H1 (cell line): Measurements from ENCODE around the gene VAPA. TPM values are rescaled to one million over a fixed set of nuclear protein-coding genes. Genes with fewer than 3 reads are reported as not detected.

Source experiments
- CTCF ChIA-PET: fragments of 300-600 bp; sonication (Branson Sonifier 250); formaldehyde crosslinking; loops from one replicate; lab custom pipeline; 2021; ENCODE audit not compliant: partially characterized antibody; lab: Charles Lee
- POLR2A ChIA-PET: fragments of 300-600 bp; sonication (Branson Sonifier 250); formaldehyde crosslinking; loops from one replicate; lab custom pipeline; 2021; ENCODE audit warnings: inconsistent platforms; ENCODE audit not compliant: partially characterized antibody; lab: Charles Lee
- DNase-seq, 2 experiments: peaks; one replicate each; pipeline versions ENCODE4 v3.0.0 to v3.0.0-alpha.2; 2010 to 2022; ENCODE audit warnings: low spot score in 2 of 2, low read depth in 1 of 2, mixed read lengths in 1 of 2
- FAIRE-seq: peaks from 2 replicates; lab custom pipeline; 2011; peaks lifted over from hg19 to GRCh38; lab: Jason Lieb, UNC
- H2AFZ ChIP-seq: 2 replicates; pipeline ENCODE4 v1.8.1; 2012; ENCODE audit warnings: low read length, inconsistent platforms
- H2AK5ac ChIP-seq: 2 replicates; pipeline ENCODE4 v1.6.1; 2013; ENCODE audit warnings: low read depth, low read length
- H2BK120ac ChIP-seq: replicated peaks from 2 replicates; pipeline ENCODE3; 2013; ENCODE audit warnings: low read depth, low read length, inconsistent platforms
- H2BK12ac ChIP-seq: 2 replicates; pipeline ENCODE4 v1.6.1; 2013; ENCODE audit warnings: low read depth, low read length
- H2BK15ac ChIP-seq: 2 replicates; pipeline ENCODE4 v1.6.1; 2013; ENCODE audit warnings: low read length
- H2BK20ac ChIP-seq: 2 replicates; pipeline ENCODE4 v1.6.1; 2013; ENCODE audit warnings: low read length
- H2BK5ac ChIP-seq: 2 replicates; pipeline ENCODE4 v1.6.1; 2013; ENCODE audit warnings: low read depth, low read length
- H3K14ac ChIP-seq: 2 replicates; pipeline ENCODE4 v1.6.1; 2013; ENCODE audit warnings: inconsistent platforms; ENCODE audit not compliant: insufficient read length
- H3K18ac ChIP-seq: 2 replicates; pipeline ENCODE4 v1.6.1; 2013; ENCODE audit warnings: low read length; ENCODE audit errors: extremely low read depth
- H3K23ac ChIP-seq: 2 replicates; pipeline ENCODE4 v1.6.1; 2013; ENCODE audit warnings: inconsistent platforms; ENCODE audit not compliant: insufficient read length
- H3K23me2 ChIP-seq: 2 replicates; pipeline ENCODE4 v1.6.1; 2013; ENCODE audit warnings: low read depth, low read length
- H3K27ac ChIP-seq: 2 replicates; pipeline ENCODE4 v1.6.1; 2011; ENCODE audit warnings: low read depth, low read length, inconsistent platforms
- H3K27me3 ChIP-seq, 4 experiments: replicated peaks in 1 of 4; 1 replicate in 1 of 4; 2 replicates in 3 of 4; pipeline versions ENCODE4 v1.6.1 to v1.8.1; 2011 to 2013; ENCODE audit warnings: low read length in 3 of 4, mild to moderate bottlenecking in 3 of 4, inconsistent platforms in 2 of 4, mixed read lengths in 2 of 4, moderate library complexity in 1 of 4; ENCODE audit not compliant: control insufficient read depth in 3 of 4, insufficient read depth in 3 of 4; ENCODE audit errors: extremely low read depth in 1 of 4
- H3K36me3 ChIP-seq, 4 experiments: 2 replicates each; pipeline versions ENCODE4 v1.6.1 to v1.8.1; 2011 to 2013; ENCODE audit warnings: mild to moderate bottlenecking in 4 of 4, low read length in 3 of 4, moderate library complexity in 2 of 4, control low read depth in 1 of 4, inconsistent platforms in 1 of 4; ENCODE audit not compliant: insufficient read depth in 4 of 4, control insufficient read depth in 2 of 4
- H3K4ac ChIP-seq: replicated peaks from 2 replicates; pipeline ENCODE3; 2013; ENCODE audit warnings: low read length, low read depth, mixed read lengths, inconsistent platforms; ENCODE audit not compliant: insufficient read length
- H3K4me1 ChIP-seq, 4 experiments: replicated peaks in 1 of 4; 1 replicate in 1 of 4; 2 replicates in 3 of 4; pipeline versions ENCODE4 v1.6.1 to v1.8.1; 2011 to 2013; ENCODE audit warnings: low read length in 3 of 4, inconsistent platforms in 2 of 4, mixed read lengths in 1 of 4; ENCODE audit not compliant: insufficient read depth in 4 of 4, control insufficient read depth in 3 of 4
- H3K4me2 ChIP-seq, 2 experiments: 2 replicates each; pipeline versions ENCODE4 v1.6.1 to v1.8.1; 2011 to 2013; ENCODE audit warnings: low read depth in 2 of 2, low read length in 2 of 2, control low read depth in 1 of 2, inconsistent platforms in 1 of 2, mild to moderate bottlenecking in 1 of 2; ENCODE audit not compliant: insufficient read depth in 1 of 2
- H3K4me3 ChIP-seq, 4 experiments: fragments of 200-600, 300-600 bp in 1 of 4; sonication (generic), shearing (Covaris generic), sonication (Bioruptor Twin) in 1 of 4; 2 replicates each; pipeline versions ENCODE4 v1.5.1 to v1.8.1; 2011 to 2016; ENCODE audit warnings: low read length in 4 of 4, low read depth in 3 of 4, control low read depth in 2 of 4, inconsistent platforms in 2 of 4, mild to moderate bottlenecking in 2 of 4, mixed read lengths in 1 of 4, moderate library complexity in 1 of 4; ENCODE audit not compliant: insufficient read depth in 2 of 4; ENCODE audit errors: extremely low read depth in 1 of 4
- H3K56ac ChIP-seq: replicated peaks from 2 replicates; pipeline ENCODE3; 2013; ENCODE audit warnings: low read depth, mild to moderate bottlenecking, mixed read lengths, low read length, inconsistent platforms; ENCODE audit not compliant: insufficient read length
- H3K79me1 ChIP-seq: 2 replicates; pipeline ENCODE4 v1.6.1; 2013; ENCODE audit warnings: low read depth, low read length, control low read depth
- H3K79me2 ChIP-seq, 2 experiments: 2 replicates each; pipeline versions ENCODE4 v1.6.1 to v1.8.1; 2012 to 2013; ENCODE audit warnings: low read length in 2 of 2, mild to moderate bottlenecking in 2 of 2, inconsistent platforms in 1 of 2; ENCODE audit not compliant: insufficient read depth in 2 of 2, control insufficient read depth in 1 of 2
- H3K9ac ChIP-seq, 4 experiments: replicated peaks in 1 of 4; 1 replicate in 1 of 4; 2 replicates in 3 of 4; pipeline versions ENCODE4 v1.6.1 to v1.8.1; 2011 to 2013; ENCODE audit warnings: low read depth in 3 of 4, low read length in 3 of 4, control low read depth in 2 of 4, mild to moderate bottlenecking in 2 of 4, moderate library complexity in 2 of 4, inconsistent platforms in 1 of 4; ENCODE audit errors: extremely low read depth in 1 of 4
- H3K9me3 ChIP-seq, 2 experiments: 2 replicates each; pipeline versions ENCODE4 v1.6.1 to v1.8.1; 2012 to 2013; ENCODE audit warnings: mild to moderate bottlenecking in 2 of 2, moderate library complexity in 2 of 2, control low read depth in 1 of 2, inconsistent platforms in 1 of 2, low read depth in 1 of 2, low read length in 1 of 2, mixed read lengths in 1 of 2; ENCODE audit not compliant: insufficient read depth in 2 of 2
- H4K20me1 ChIP-seq, 2 experiments: replicated peaks in 1 of 2; 2 replicates each; pipeline versions ENCODE3 to v1.8.1; 2011 to 2013; ENCODE audit warnings: inconsistent platforms in 2 of 2, low read length in 2 of 2, mild to moderate bottlenecking in 1 of 2; ENCODE audit not compliant: insufficient read depth in 2 of 2, control insufficient read depth in 1 of 2
- H4K5ac ChIP-seq: 2 replicates; pipeline ENCODE4 v1.6.1; 2013; ENCODE audit warnings: low read length, low read depth, mixed read lengths, inconsistent platforms; ENCODE audit not compliant: insufficient read length
- H4K8ac ChIP-seq: 2 replicates; pipeline ENCODE4 v1.8.0; 2013; ENCODE audit warnings: mild to moderate bottlenecking, moderate library complexity, low read length, inconsistent platforms; ENCODE audit not compliant: insufficient read depth; ENCODE audit errors: extremely low read depth
- H4K91ac ChIP-seq: replicated peaks from 2 replicates; pipeline ENCODE3; 2013; ENCODE audit warnings: low read length, mixed read lengths, inconsistent platforms; ENCODE audit not compliant: insufficient read length
- EZH2 ChIP-seq: fragments of 200-600 bp; sonication (generic); IDR thresholded peaks from 2 replicates; pipeline ENCODE4 v1.7.1; 2012; ENCODE audit warnings: low read depth, mild to moderate bottlenecking, moderate library complexity, low read length, inconsistent platforms; ENCODE audit not compliant: severe bottlenecking
- HDAC6 ChIP-seq: IDR thresholded peaks from one replicate; pipeline ENCODE4 v1.7.1; 2012; ENCODE audit warnings: low read depth, mild to moderate bottlenecking, inconsistent platforms, low read length, moderate library complexity
- WGBS, 2 experiments: shearing (Covaris generic) in 1 of 2; methylation state at CpG; one replicate each; pipeline versions ENCODE4 v1.1.6 to v1.1.7; 2013 to 2015; ENCODE audit warnings: low lambda C conversion rate in 2 of 2, mixed read lengths in 2 of 2, inconsistent platforms in 1 of 2, low coverage in 1 of 2, missing lambda C conversion rate in 1 of 2; ENCODE audit not compliant: insufficient replicate concordance in 2 of 2, insufficient coverage in 1 of 2, insufficient read length in 1 of 2; ENCODE audit errors: extremely low coverage in 1 of 2, missing lambda C conversion rate in 1 of 2; 5-methylcytosine and 5-hydroxymethylcytosine counted together
- polyA plus RNA-seq, 7 experiments: library from polyadenylated mRNA; depleted of rRNA in 3 of 7; stranded (reverse) in 5 of 7; unstranded in 2 of 7; fragments of >200 nt in 5 of 7; fragments of 200-250 nt in 2 of 7; gene quantifications; 1 replicate in 5 of 7; 2 replicates in 1 of 7; 4 replicates in 1 of 7; pipeline versions ENCODE4 v1.2.1 to v1.2.3, GENCODE V29; 2011 to 2013; ENCODE audit warnings: missing spikeins in 2 of 7, mixed read lengths in 2 of 7
- total RNA-seq: library from RNA; stranded (reverse); fragmentation: NEBNext Ultra II Directional; extraction: Animal tissue kit (Norgen Biotek cat#: 25700); gene quantifications from 2 replicates; pipeline ENCODE4 v1.2.1, GENCODE V29; 2021

Gene VAPA
- total and polyA plus RNA-seq, 2 of the 8 experiments (the other 6 are each of a cell fraction or from before 2014, with no cell fraction given), result 79.7 to 130 TPM

DNA sequence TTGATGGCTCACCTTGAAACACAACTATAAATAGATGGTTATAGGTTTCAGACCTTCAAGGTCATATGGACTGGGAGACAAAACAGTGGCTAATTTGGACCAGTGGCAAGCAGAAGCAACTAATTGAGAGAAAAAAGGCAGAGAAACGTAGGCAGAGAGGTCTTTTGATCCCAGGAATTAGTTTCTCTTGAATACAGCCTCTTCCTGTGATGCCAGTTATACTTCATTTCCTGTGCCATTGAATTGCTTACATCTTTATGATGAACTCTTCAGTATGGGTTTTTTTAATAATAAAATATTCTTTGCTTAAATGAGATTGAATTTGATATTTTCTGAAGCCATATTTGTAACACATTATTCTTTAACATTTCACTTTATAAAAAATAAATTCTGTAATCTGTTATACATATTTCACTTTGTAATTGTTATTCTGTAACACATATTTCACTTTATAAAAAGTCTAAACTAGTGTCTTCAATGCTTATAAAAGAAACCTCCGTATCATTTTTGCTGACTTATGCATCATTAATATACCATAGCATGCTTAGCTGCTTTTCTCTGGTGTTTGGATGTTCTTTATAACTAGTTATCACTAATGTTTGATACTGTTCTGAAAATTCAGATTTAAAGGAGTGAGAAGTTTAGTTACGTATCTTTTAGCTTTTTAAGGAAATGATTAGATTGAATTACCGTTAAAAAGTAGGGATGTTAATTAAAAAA is 8.9 kb downstream of the VAPA start:
- H3K27me3 ChIP-seq, result no peaks in the 10 kb centered on the region
- H3K4me1 ChIP-seq, result peaks cover 5 to 25% (median 9%) of the 10 kb centered on the region in 4 experiments; a peak in 5 of 7 replicates
- no peak for TF ChIP-seq HDAC6
- TF ChIP-seq EZH2, result no peak
- no peak overlapping the region for H2BK12ac ChIP-seq
- H3K4me3 ChIP-seq, result no peak overlapping the region
- no peak overlapping the region for H4K5ac ChIP-seq
- H3K4ac ChIP-seq, result no peak overlapping the region
- H3K18ac ChIP-seq, result no peak overlapping the region
- CTCF ChIA-PET, result interaction anchor here (1.4 kb wide), 1 partner anchor 28 kb away, joined by 4 read pairs; no protein-coding TSS in a partner anchor
- POLR2A ChIA-PET, result interaction anchor here (2.3 kb wide), 1 partner anchor 10 kb away, joined by 8 read pairs; the partner anchor contains the start of gene VAPA
- no peak overlapping the region for H3K4me2 ChIP-seq
- no peak overlapping the region for H3K9ac ChIP-seq
- no peak overlapping the region for H3K56ac ChIP-seq
- no peaks in the 10 kb centered on the region for H3K9me3 ChIP-seq
- WGBS, 2 experiments, result 83 to 100% methylated on average over 2 to 4 of the region's 4 CpGs
- no peaks in the 10 kb centered on the region; the same call in 1 of the 2 replicates for H3K79me1 ChIP-seq
- no peak overlapping the region for H4K8ac ChIP-seq
- H3K79me2 ChIP-seq, result peaks cover 49 to 100% of the 10 kb centered on the region in 2 experiments
- FAIRE-seq (no peak), DNase-seq (no peak)
- H3K36me3 ChIP-seq, result no peaks in the 10 kb centered on the region
- no peak overlapping the region for H3K14ac ChIP-seq
- H2AK5ac ChIP-seq, result no peak overlapping the region
- H2BK20ac ChIP-seq, result no peak overlapping the region
- no peak overlapping the region for H2AFZ ChIP-seq
- H2BK15ac ChIP-seq, result no peak overlapping the region
- no peak overlapping the region for H3K23ac ChIP-seq
- H3K23me2 ChIP-seq, result no peaks in the 10 kb centered on the region; the same call in 1 of the 2 replicates
- no peak overlapping the region for H2BK5ac ChIP-seq
- no peak overlapping the region for H2BK120ac ChIP-seq
- H4K91ac ChIP-seq, result no peak overlapping the region
- H3K27ac ChIP-seq, result no peak overlapping the region
- peaks cover 13 to 38% of the 10 kb centered on the region in 2 experiments for H4K20me1 ChIP-seq
